ENCODE measurements around the gene ITPR1.

The ITPR1 gene

DNA sequence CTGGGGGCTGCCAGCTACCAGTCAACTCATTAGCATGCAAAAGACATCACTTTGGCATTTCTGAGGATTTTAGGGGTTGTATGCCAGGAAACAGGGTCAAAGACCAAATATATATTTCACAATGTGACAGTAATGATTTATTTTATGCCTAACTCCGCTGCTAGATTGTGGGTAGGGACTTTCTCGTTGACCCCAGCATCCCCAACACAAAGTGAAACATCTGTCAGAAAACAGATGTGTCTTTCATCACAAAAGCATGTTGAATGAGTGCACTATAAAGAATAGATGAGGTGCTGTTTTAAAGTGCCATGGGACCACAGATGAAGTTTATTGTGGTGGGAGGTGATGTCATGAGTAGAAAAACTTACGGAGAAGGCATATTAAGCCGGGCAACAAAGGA is 59.7 kb downstream of the ITPR1 start:
- H3K27me3 ChIP-seq (ENCODE audit: insufficient read depth, low read length, poor library complexity, severe bottlenecking): no peaks in the 10 kb centered on the region
- H3K4me1 ChIP-seq (ENCODE audit: insufficient read depth, low read length, poor library complexity, severe bottlenecking): peaks cover 15% of the 10 kb centered on the region
- H3K9ac ChIP-seq (ENCODE audit: low read depth, low read length, poor library complexity, severe bottlenecking): no peak overlapping the region
- no peaks in the 10 kb centered on the region for H3K9me2 ChIP-seq (replicated peaks; ENCODE audit: low read depth, low read length)
- no peaks in the 10 kb centered on the region for H4K20me1 ChIP-seq (ENCODE audit: insufficient read depth, low read length, poor library complexity, severe bottlenecking)
- H2AFZ ChIP-seq (ENCODE audit: low read length): no peak overlapping the region
- no peak overlapping the region for H3K4me3 ChIP-seq (ENCODE audit: low read length, poor library complexity, severe bottlenecking)
- H3K4me2 ChIP-seq (ENCODE audit: low read depth, low read length, poor library complexity, severe bottlenecking): no peak overlapping the region
- no peaks in the 10 kb centered on the region; the same call in none of the 2 replicates for H3K9me3 ChIP-seq (ENCODE audit: insufficient read depth, low read depth, low read length)
- no peak for TF ChIP-seq EZH2phosphoT487 (IDR thresholded peaks at IDR 0.05; ENCODE audit: borderline replicate concordance)
- TF ChIP-seq CTCF (conservative IDR thresholded peaks at IDR 0.05; ENCODE audit: low read length): no peak
- H3K79me2 ChIP-seq (ENCODE audit: insufficient read depth, low read length): peaks cover 45% of the 10 kb centered on the region; the same call in 1 of the 2 replicates
- H3F3A ChIP-seq (ENCODE audit: low read depth): no peaks in the 10 kb centered on the region
- peaks cover 10% of the 10 kb centered on the region; the same call in 1 of the 2 replicates for H3K36me3 ChIP-seq (ENCODE audit: insufficient read depth, low read length)

DNA sequence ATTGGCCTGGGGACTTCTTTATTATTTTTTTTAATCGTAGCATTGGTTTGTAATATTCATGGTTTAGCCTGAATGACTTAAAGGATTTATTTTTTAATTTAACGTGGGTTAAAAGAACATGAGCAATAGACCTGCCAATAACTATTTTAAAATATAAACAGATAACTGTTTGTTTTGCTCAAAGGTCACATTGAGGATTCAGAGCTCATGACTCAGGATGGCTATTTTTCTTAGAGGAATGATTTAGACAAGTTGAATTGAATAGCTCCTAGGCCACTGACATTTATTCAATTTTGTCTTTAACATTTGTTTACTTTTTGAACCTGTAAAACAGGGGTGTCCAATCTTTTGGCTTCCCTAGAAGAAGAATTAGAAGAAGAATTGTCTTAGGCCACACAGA is 68.5 kb downstream of the ITPR1 start:
- H3K9me2 ChIP-seq (replicated peaks; ENCODE audit: low read depth, low read length): no peaks in the 10 kb centered on the region
- no peaks in the 10 kb centered on the region for H3K27me3 ChIP-seq (ENCODE audit: insufficient read depth, low read length, poor library complexity, severe bottlenecking)
- H3K9ac ChIP-seq (ENCODE audit: low read depth, low read length, poor library complexity, severe bottlenecking): no peak overlapping the region
- H3K79me2 ChIP-seq (ENCODE audit: insufficient read depth, low read length): peaks cover 45% of the 10 kb centered on the region
- H3K4me3 ChIP-seq (ENCODE audit: low read length, poor library complexity, severe bottlenecking): no peak overlapping the region
- no peaks in the 10 kb centered on the region; the same call in none of the 2 replicates for H3K9me3 ChIP-seq (ENCODE audit: insufficient read depth, low read depth, low read length)
- H3F3A ChIP-seq (ENCODE audit: low read depth): no peaks in the 10 kb centered on the region
- H3K4me1 ChIP-seq (ENCODE audit: insufficient read depth, low read length, poor library complexity, severe bottlenecking): peaks cover 10% of the 10 kb centered on the region
- peaks cover 4% of the 10 kb centered on the region; the same call in 1 of the 2 replicates for H3K36me3 ChIP-seq (ENCODE audit: insufficient read depth, low read length)
- TF ChIP-seq EZH2phosphoT487 (IDR thresholded peaks at IDR 0.05; ENCODE audit: borderline replicate concordance) (no peak), CTCF (conservative IDR thresholded peaks at IDR 0.05; ENCODE audit: low read length) (no peak)
- no peak overlapping the region for H3K4me2 ChIP-seq (ENCODE audit: low read depth, low read length, poor library complexity, severe bottlenecking)
- peaks cover 2% of the 10 kb centered on the region for H4K20me1 ChIP-seq (ENCODE audit: insufficient read depth, low read length, poor library complexity, severe bottlenecking)
- H2AFZ ChIP-seq (ENCODE audit: low read length): no peak overlapping the region

- H3K79me2 ChIP-seq (ENCODE audit: insufficient read depth, low read length): peaks cover 54% of the 10 kb centered on the region
- TF ChIP-seq CTCF (conservative IDR thresholded peaks at IDR 0.05; ENCODE audit: low read length) (no peak), EZH2phosphoT487 (IDR thresholded peaks at IDR 0.05; ENCODE audit: borderline replicate concordance) (no peak)
- H3K9ac ChIP-seq (ENCODE audit: low read depth, low read length, poor library complexity, severe bottlenecking): no peak overlapping the region
- H3F3A ChIP-seq (ENCODE audit: low read depth): no peaks in the 10 kb centered on the region
- no peaks in the 10 kb centered on the region for H3K9me2 ChIP-seq (replicated peaks; ENCODE audit: low read depth, low read length)
- H3K36me3 ChIP-seq (ENCODE audit: insufficient read depth, low read length): no peaks in the 10 kb centered on the region
- no peak overlapping the region for H2AFZ ChIP-seq (ENCODE audit: low read length)
- peaks cover 2% of the 10 kb centered on the region for H4K20me1 ChIP-seq (ENCODE audit: insufficient read depth, low read length, poor library complexity, severe bottlenecking)
- no peaks in the 10 kb centered on the region; the same call in 1 of the 2 replicates for H3K9me3 ChIP-seq (ENCODE audit: insufficient read depth, low read depth, low read length)
- no peak overlapping the region for H3K4me3 ChIP-seq (ENCODE audit: low read length, poor library complexity, severe bottlenecking)
- H3K4me2 ChIP-seq (ENCODE audit: low read depth, low read length, poor library complexity, severe bottlenecking): no peak overlapping the region
- H3K27me3 ChIP-seq (ENCODE audit: insufficient read depth, low read length, poor library complexity, severe bottlenecking): no peaks in the 10 kb centered on the region
- H3K4me1 ChIP-seq (ENCODE audit: insufficient read depth, low read length, poor library complexity, severe bottlenecking): peaks cover 10% of the 10 kb centered on the region
These were observed 69.4 kb downstream of the ITPR1 start for GRCh38 chr3:4562595-4562994.

Measured in Loucy (cell line).